GM23248 (cell line): ENCODE data around the gene PRIMA1.

Source experiments
- EZH2 ChIP-seq: fragments of 200-600 bp; sonication (generic); IDR thresholded peaks from 2 replicates; pipeline ENCODE4 v1.6.1; 2018; ENCODE audit warnings: antibody characterized with exemption, mild to moderate bottlenecking; ENCODE audit not compliant: insufficient read depth, poor library complexity, severe bottlenecking
- EZH2phosphoT487 ChIP-seq: fragments of 200-600 bp; sonication (generic); IDR thresholded peaks from 2 replicates; pipeline ENCODE4 v1.6.1; 2018; ENCODE audit warnings: antibody characterized with exemption, moderate library complexity, mild to moderate bottlenecking, low read depth; ENCODE audit not compliant: insufficient read depth

- TF ChIP-seq EZH2 (no peak), EZH2phosphoT487 (no peak)
Measured at GRCh38 chr14:93824518-93825234, 36.4 kb upstream of the PRIMA1 start.
